ENCODE data around the gene IL18. TPM values are rescaled to one million over a fixed set of nuclear protein-coding genes. Genes with fewer than 3 reads are reported as not detected.

IL18 gene
- total RNA-seq, 4 donors from 2014 or later, result 161 to 329 (median 184) TPM

GRCh38 chr11:112129656-112130055 lies 34.2 kb downstream of the IL18 start:
- DNase-seq (ENCODE audit: low spot score in 2 of 2), result no peak
- Histone ChIP-seq H3K9me3 (no peaks in the 10 kb centered on the region), H3K4me1 (peaks cover 37% of the 10 kb centered on the region), H3K27ac (peak overlapping the region; percentile 81), H3K36me3 (no peaks in the 10 kb centered on the region), H3K27me3 (no peaks in the 10 kb centered on the region), H3K4me3 (no peak overlapping the region)
- no peak for TF ChIP-seq POLR2AphosphoS5 (IDR thresholded peaks at IDR 0.05)
- no peak for TF ChIP-seq EP300 (IDR thresholded peaks at IDR 0.05)
- TF ChIP-seq POLR2A (IDR thresholded peaks at IDR 0.05), result no peak
- TF ChIP-seq CTCF (IDR thresholded peaks at IDR 0.05), result no peak
- WGBS, result 58% methylated on average over 5 of the region's 5 CpGs

- Histone ChIP-seq H3K4me3 (no peak overlapping the region), H3K4me1 (peaks cover 37% of the 10 kb centered on the region), H3K9me3 (no peaks in the 10 kb centered on the region), H3K27me3 (no peaks in the 10 kb centered on the region), H3K27ac (peak overlapping the region; percentile 81), H3K36me3 (no peaks in the 10 kb centered on the region)
- 46% methylated on average over 3 of the region's 3 CpGs for WGBS
- no peak for TF ChIP-seq EP300 (IDR thresholded peaks at IDR 0.05)
- no peak for TF ChIP-seq POLR2A (IDR thresholded peaks at IDR 0.05)
- TF ChIP-seq CTCF (IDR thresholded peaks at IDR 0.05), result no peak
- TF ChIP-seq POLR2AphosphoS5 (IDR thresholded peaks at IDR 0.05), result no peak
- DNase-seq (ENCODE audit: low spot score in 2 of 2), result peak in 1 of 2 donors; percentile 77
These were observed 35.3 kb downstream of the IL18 start for GRCh38 chr11:112128483-112129121.

- TF ChIP-seq POLR2AphosphoS5 (IDR thresholded peaks at IDR 0.05) (no peak), CTCF (IDR thresholded peaks at IDR 0.05) (no peak), POLR2A (IDR thresholded peaks at IDR 0.05) (no peak), EP300 (IDR thresholded peaks at IDR 0.05) (no peak)
- DNase-seq (ENCODE audit: low spot score in 2 of 2), result no peak
- peaks cover 34% of the 10 kb centered on the region for H3K4me1 ChIP-seq
- H3K27me3 ChIP-seq, result no peaks in the 10 kb centered on the region
- 90% methylated on average over 2 of the region's 2 CpGs for WGBS
- H3K36me3 ChIP-seq, result no peaks in the 10 kb centered on the region
- H3K4me3 ChIP-seq, result no peak overlapping the region
- no peak overlapping the region for H3K27ac ChIP-seq
- no peaks in the 10 kb centered on the region for H3K9me3 ChIP-seq
These were observed 36.8 kb downstream of the IL18 start for GRCh38 chr11:112127056-112127455.

GRCh38 chr11:112123129-112123528 lies 40.8 kb downstream of the IL18 start:
- TF ChIP-seq POLR2A (IDR thresholded peaks at IDR 0.05) (no peak), POLR2AphosphoS5 (IDR thresholded peaks at IDR 0.05) (no peak), EP300 (IDR thresholded peaks at IDR 0.05) (no peak), CTCF (IDR thresholded peaks at IDR 0.05) (no peak)
- Histone ChIP-seq H3K9me3 (no peaks in the 10 kb centered on the region), H3K4me1 (peaks cover 15% of the 10 kb centered on the region), H3K27ac (no peak overlapping the region), H3K4me3 (no peak overlapping the region), H3K27me3 (no peaks in the 10 kb centered on the region), H3K36me3 (no peaks in the 10 kb centered on the region)
- no peak for DNase-seq (ENCODE audit: low spot score in 2 of 2)
- WGBS, result 67% methylated on average over 4 of the region's 4 CpGs

GRCh38 chr11:112121981-112122615 lies 41.8 kb downstream of the IL18 start:
- Histone ChIP-seq H3K9me3 (no peaks in the 10 kb centered on the region), H3K27me3 (no peaks in the 10 kb centered on the region), H3K27ac (peak overlapping the region; percentile 24), H3K4me3 (no peak overlapping the region), H3K36me3 (no peaks in the 10 kb centered on the region), H3K4me1 (peaks cover 13% of the 10 kb centered on the region)
- WGBS, result 83% methylated on average over 5 of the region's 5 CpGs
- DNase-seq (ENCODE audit: low spot score in 2 of 2), result no peak
- TF ChIP-seq CTCF (IDR thresholded peaks at IDR 0.05), result no peak
- no peak for TF ChIP-seq POLR2A (IDR thresholded peaks at IDR 0.05)
- TF ChIP-seq POLR2AphosphoS5 (IDR thresholded peaks at IDR 0.05), result no peak
- TF ChIP-seq EP300 (IDR thresholded peaks at IDR 0.05), result no peak

All from suprapubic skin (tissue), 4 donors.